VCaP (cell line): Measurements from ENCODE around the gene LEMD2.

Experiments used
- H3K27ac ChIP-seq: fragments of 450-650 bp; 2 replicates; pipeline ENCODE4 v1.5.1; 2017
- TF ChIP-seq, protein P1 (sequence below): fragments of 450-650 bp; conservative IDR thresholded peaks from 2 replicates; pipeline ENCODE4 v1.5.1; 2017; ENCODE audit warnings: mild to moderate bottlenecking, moderate library complexity

The LEMD2 gene

GRCh38 chr6:33790379-33790778 is 1.4 kb upstream of the LEMD2 start:
- TF ChIP-seq, protein P1, sequence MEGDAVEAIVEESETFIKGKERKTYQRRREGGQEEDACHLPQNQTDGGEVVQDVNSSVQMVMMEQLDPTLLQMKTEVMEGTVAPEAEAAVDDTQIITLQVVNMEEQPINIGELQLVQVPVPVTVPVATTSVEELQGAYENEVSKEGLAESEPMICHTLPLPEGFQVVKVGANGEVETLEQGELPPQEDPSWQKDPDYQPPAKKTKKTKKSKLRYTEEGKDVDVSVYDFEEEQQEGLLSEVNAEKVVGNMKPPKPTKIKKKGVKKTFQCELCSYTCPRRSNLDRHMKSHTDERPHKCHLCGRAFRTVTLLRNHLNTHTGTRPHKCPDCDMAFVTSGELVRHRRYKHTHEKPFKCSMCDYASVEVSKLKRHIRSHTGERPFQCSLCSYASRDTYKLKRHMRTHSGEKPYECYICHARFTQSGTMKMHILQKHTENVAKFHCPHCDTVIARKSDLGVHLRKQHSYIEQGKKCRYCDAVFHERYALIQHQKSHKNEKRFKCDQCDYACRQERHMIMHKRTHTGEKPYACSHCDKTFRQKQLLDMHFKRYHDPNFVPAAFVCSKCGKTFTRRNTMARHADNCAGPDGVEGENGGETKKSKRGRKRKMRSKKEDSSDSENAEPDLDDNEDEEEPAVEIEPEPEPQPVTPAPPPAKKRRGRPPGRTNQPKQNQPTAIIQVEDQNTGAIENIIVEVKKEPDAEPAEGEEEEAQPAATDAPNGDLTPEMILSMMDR = no peak
- H3K27ac ChIP-seq = no peak overlapping the region

- TF ChIP-seq, protein P1 = no peak
- peak overlapping the region; percentile 99 for H3K27ac ChIP-seq
These were observed 593 bp upstream of the LEMD2 start for GRCh38 chr6:33789550-33789895.

DNA sequence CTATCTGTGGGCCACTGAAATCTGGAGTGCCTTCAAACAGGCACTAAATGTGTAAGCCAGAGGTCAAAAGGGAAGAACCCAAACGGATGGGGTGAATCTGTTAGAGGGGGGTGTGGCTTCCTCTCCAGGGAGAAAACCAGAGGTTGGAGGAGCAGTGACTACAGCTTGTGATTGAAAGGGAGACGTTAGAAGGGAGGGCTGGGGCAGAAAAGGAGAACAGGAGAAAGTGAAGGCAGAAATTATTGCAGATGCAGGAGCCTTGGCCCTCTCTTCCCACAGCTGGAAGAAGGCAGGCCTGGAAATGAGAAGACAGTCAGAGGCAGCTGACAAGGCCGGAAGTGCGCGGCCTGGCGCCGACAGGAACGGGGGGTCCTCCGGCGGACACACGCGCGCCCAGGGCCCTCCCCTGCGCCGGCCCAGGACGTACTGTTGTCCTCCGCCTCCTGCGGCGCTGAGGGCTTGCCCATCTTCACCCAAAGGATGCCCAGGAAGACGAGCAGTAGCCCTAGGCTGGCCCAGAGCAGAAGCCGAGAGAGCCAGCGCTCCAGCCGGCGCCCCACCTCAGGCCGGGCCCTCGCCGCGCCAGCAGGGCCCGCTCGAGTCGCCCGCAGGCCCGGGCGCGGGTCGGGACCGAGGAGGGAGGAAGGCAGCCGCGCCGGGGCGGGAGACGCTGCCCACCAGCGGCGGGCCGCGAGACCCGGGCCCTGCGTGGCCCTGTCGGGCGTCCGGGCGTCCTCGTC is 806 bp downstream of the LEMD2 start:
- TF ChIP-seq, protein P1 = peak; percentile 24; the same call in 1 of the 2 replicates
- H3K27ac ChIP-seq = peak overlapping the region; percentile 99

DNA sequence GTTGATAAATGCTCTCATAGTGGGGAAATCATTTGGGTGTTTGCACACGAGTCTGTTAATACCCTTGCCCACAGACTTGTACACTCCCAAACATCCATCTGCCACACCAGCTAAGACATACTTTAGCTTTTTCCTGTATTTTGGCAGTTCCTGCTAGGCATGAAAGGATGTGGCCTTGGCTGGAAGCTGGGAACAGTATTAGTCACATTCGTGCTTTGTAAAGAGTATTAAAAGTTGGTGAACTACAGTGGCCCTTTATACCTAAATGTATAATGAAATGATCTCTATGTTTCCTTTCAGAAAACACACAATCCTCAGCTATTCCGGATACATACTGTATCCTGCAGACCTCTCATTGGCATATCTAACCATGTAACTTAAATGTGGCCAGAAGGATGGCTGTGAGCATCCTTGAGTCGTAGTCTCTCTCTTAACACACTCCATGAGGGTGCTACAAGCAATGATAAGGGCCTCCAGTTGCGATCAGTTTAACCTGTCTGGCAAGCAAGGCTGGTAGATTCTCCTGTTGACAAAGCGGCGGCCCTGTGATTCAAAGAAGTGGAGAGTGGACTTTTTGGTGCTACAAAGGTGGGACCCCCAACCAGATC is 1.5 kb downstream of the LEMD2 start:
- TF ChIP-seq, protein P1 = no peak
- H3K27ac ChIP-seq = peak overlapping the region; percentile 99

DNA sequence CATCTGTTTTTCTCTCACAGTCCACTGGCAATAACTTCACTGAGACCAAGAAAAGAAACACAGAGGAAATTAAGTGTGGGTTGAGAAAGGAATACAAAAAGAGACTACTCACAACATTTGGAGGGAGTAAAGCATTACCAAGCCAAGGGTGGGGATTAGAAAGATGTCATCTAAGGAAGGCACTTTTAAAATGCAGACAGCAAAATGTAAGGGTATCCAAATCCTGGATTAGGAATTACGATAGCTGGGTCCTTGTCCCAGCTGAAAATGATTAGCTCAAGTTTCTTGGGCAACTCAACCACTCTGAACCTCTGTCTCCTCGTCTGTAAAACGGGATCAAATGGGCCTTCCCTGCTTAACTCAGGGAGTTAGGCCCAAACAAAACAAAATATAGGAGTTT is 2.2 kb downstream of the LEMD2 start:
- TF ChIP-seq, protein P1 = no peak
- peak overlapping the region; percentile 99 for H3K27ac ChIP-seq

- TF ChIP-seq, protein P1 = no peak
- peak overlapping the region; percentile 99; the same call in 1 of the 2 replicates for H3K27ac ChIP-seq
These were observed 3.2 kb downstream of the LEMD2 start for GRCh38 chr6:33785778-33786177.

GRCh38 chr6:33784787-33785186 is 4.1 kb downstream of the LEMD2 start:
- TF ChIP-seq, protein P1 = no peak
- H3K27ac ChIP-seq = peak overlapping the region; percentile 99; the same call in 1 of the 2 replicates
